Heart right ventricle (tissue), 16 donors: ENCODE measurements around the gene PUSL1. TPM values are rescaled to one million over a fixed set of nuclear protein-coding genes. Genes with fewer than 3 reads are reported as not detected.

Experiments
- ATAC-seq, 8 donors: fragments of 200-7000 bp; cut with Tn5 transposase; one replicate each; pipeline ENCODE4 v1.9.1; 2020; ENCODE audit warnings: mild to moderate bottlenecking in 8 of 8, moderate library complexity in 8 of 8, moderate number of reproducible peaks in 1 of 8
- DNase-seq, 2 donors: peaks; one replicate each; pipeline ENCODE4 v3.0.0-alpha.2; 2020
- H3K27ac ChIP-seq, 10 donors: fragments of 200-600 bp; sonication (generic) in 2 of 10; one replicate each; pipeline versions ENCODE4 v1.5.0 to v1.8.0; 2020 to 2022; ENCODE audit warnings: mild to moderate bottlenecking in 3 of 10
- H3K27me3 ChIP-seq, 7 donors: fragments of 200-600 bp; one replicate each; pipeline ENCODE4 v1.8.0; 2021 to 2022; ENCODE audit warnings: mild to moderate bottlenecking in 2 of 7
- H3K36me3 ChIP-seq, 9 donors: fragments of 200-600 bp; sonication (generic) in 1 of 9; one replicate each; pipeline versions ENCODE4 v1.5.0 to v1.8.0; 2020 to 2022; ENCODE audit warnings: mild to moderate bottlenecking in 2 of 9
- H3K4me1 ChIP-seq, 9 donors: fragments of 200-600 bp; sonication (generic) in 1 of 9; one replicate each; pipeline versions ENCODE4 v1.5.0 to v1.8.0; 2020 to 2022; ENCODE audit warnings: mild to moderate bottlenecking in 4 of 9
- H3K4me3 ChIP-seq, 10 donors: fragments of 200-600 bp; sonication (generic) in 2 of 10; one replicate each; pipeline versions ENCODE4 v1.5.0 to v1.8.0; 2020 to 2022; ENCODE audit warnings: mild to moderate bottlenecking in 7 of 10, moderate library complexity in 2 of 10
- H3K9me3 ChIP-seq, 11 donors: fragments of 200-600 bp in 10 of 11; sonication (generic) in 2 of 11; one replicate each; pipeline versions ENCODE4 v1.5.0 to v1.8.0; 2013 to 2022; ENCODE audit warnings: mild to moderate bottlenecking in 2 of 11, control low read depth in 1 of 11, moderate library complexity in 1 of 11
- WGBS, 2 donors: extraction: QIAGEN DNeasy Blood & Tissue Kit; methylation state at CpG; one replicate each; pipeline ENCODE4 v1.1.7; 2013; ENCODE audit warnings: inconsistent platforms in 1 of 2; 5-methylcytosine and 5-hydroxymethylcytosine counted together
- intact Hi-C, 10 donors: fragments of 100-400 bp; cut with DNase I; formaldehyde crosslinking; loops; one replicate each; pipeline versions ENCODE4 v1.11.1 to v1.14.2; 2022
- polyA plus RNA-seq, 2 donors: library from polyadenylated mRNA; stranded (reverse); fragments of 200-250 nt; gene quantifications; one replicate each; pipeline ENCODE4 v1.2.3, GENCODE V29; 2013
- total RNA-seq, 10 donors: library from RNA; stranded (reverse); fragmentation: NEBNext Ultra II Directional in 3 of 10; extraction: Animal tissue kit (Norgen Biotek cat#: 25700) in 3 of 10; gene quantifications; one replicate each; pipeline versions ENCODE4 v1.2.1 to v1.2.4, GENCODE V29; 2021 to 2023
- TF ChIP-seq, protein P1 (sequence below), 9 donors: fragments of 200-600 bp; sonication (generic) in 2 of 9; IDR thresholded peaks; one replicate each; pipeline versions ENCODE4 v1.5.0 to v1.8.0; 2021 to 2022; ENCODE audit warnings: antibody characterized with exemption in 9 of 9, mild to moderate bottlenecking in 5 of 9, moderate library complexity in 1 of 9
- donor health status: Arrhythmogenic right ventricular cardiomyopathy.
- donor health status: ischemic (EF 13 %, LVEDD 7.1; RV severe dilation, severe dysfunction).
- donor health status: healthy with polysubstance abuse.
- donor health status: DM: no; HTN: yes; CAD: no.
- donor health status: DM: no; HTN: no; CAD: no.
- donor health status: ischemic (EF 25% LVEDD 6.9; RV normal size, moderate dysfunction).
- donor health status: ischemic (EF 25% LVEDD 5.7; RV mildly dilated, moderate dysfunction).
- donor health status: healthy.
- donor health status: DM: yes; HTN: yes; CAD: no.
- donor health status: Ischemic cardiomyopathy.
- donor health status: ischemic (EF 35%, LVEDD 5.7; RV mildly dilated, moderate dysfunction).
- donor health status: nonischemic (EF 11% LVEDD 7.7; RV severe dilation, severe dysfunction).
- donor health status: DM: yes; HTN: yes; CAD: no.
- donor health status: PGD.
- donor health status: ischemic (EF 29% LVEDD 5.4; RV normal size, mild dysfunction).
- donor health status: nonischemic (EF 23%, LVEDD 6.1; RV moderate dilation, normal function).

Gene PUSL1
- total and polyA plus RNA-seq, 12 donors, result 5.6 to 17.8 (median 9.1) TPM

- peaks cover 19 to 65% (median 39%) of the 10 kb centered on the region in 9 donors for H3K4me1 ChIP-seq
- ATAC-seq (no peak), DNase-seq (no peak)
- H3K9me3 ChIP-seq, result no peaks in the 10 kb centered on the region
- no peak overlapping the region for H3K27ac ChIP-seq
- H3K4me3 ChIP-seq, result no peak overlapping the region
- H3K36me3 ChIP-seq, result peaks cover 0 to 32% (median 16%) of the 10 kb centered on the region in 9 donors
- H3K27me3 ChIP-seq, result no peaks in the 10 kb centered on the region
- intact Hi-C loops, result no loop called here
- 76 to 80% methylated on average over 14 to 15 of the region's 15 CpGs for WGBS, 2 donors
- TF ChIP-seq, protein P1, sequence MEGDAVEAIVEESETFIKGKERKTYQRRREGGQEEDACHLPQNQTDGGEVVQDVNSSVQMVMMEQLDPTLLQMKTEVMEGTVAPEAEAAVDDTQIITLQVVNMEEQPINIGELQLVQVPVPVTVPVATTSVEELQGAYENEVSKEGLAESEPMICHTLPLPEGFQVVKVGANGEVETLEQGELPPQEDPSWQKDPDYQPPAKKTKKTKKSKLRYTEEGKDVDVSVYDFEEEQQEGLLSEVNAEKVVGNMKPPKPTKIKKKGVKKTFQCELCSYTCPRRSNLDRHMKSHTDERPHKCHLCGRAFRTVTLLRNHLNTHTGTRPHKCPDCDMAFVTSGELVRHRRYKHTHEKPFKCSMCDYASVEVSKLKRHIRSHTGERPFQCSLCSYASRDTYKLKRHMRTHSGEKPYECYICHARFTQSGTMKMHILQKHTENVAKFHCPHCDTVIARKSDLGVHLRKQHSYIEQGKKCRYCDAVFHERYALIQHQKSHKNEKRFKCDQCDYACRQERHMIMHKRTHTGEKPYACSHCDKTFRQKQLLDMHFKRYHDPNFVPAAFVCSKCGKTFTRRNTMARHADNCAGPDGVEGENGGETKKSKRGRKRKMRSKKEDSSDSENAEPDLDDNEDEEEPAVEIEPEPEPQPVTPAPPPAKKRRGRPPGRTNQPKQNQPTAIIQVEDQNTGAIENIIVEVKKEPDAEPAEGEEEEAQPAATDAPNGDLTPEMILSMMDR (IDR thresholded peaks at IDR 0.05), result no peak
These were observed 19.9 kb downstream of the PUSL1 start for GRCh38 chr1:1328254-1328653.

GRCh38 chr1:1329304-1330210 is 21.2 kb downstream of the PUSL1 start:
- H3K27ac ChIP-seq, result no peak overlapping the region
- intact Hi-C loops, result no loop called here
- no peaks in the 10 kb centered on the region for H3K27me3 ChIP-seq
- DNase-seq (no peak), ATAC-seq (no peak)
- TF ChIP-seq, protein P1 (IDR thresholded peaks at IDR 0.05), result no peak
- no peaks in the 10 kb centered on the region for H3K9me3 ChIP-seq
- H3K36me3 ChIP-seq, result peaks cover 0 to 35% (median 16%) of the 10 kb centered on the region in 9 donors
- no peak overlapping the region for H3K4me3 ChIP-seq
- H3K4me1 ChIP-seq, result peaks cover 19 to 61% (median 36%) of the 10 kb centered on the region in 9 donors
- 89 to 91% methylated on average over 58 of the region's 58 CpGs for WGBS, 2 donors

DNA sequence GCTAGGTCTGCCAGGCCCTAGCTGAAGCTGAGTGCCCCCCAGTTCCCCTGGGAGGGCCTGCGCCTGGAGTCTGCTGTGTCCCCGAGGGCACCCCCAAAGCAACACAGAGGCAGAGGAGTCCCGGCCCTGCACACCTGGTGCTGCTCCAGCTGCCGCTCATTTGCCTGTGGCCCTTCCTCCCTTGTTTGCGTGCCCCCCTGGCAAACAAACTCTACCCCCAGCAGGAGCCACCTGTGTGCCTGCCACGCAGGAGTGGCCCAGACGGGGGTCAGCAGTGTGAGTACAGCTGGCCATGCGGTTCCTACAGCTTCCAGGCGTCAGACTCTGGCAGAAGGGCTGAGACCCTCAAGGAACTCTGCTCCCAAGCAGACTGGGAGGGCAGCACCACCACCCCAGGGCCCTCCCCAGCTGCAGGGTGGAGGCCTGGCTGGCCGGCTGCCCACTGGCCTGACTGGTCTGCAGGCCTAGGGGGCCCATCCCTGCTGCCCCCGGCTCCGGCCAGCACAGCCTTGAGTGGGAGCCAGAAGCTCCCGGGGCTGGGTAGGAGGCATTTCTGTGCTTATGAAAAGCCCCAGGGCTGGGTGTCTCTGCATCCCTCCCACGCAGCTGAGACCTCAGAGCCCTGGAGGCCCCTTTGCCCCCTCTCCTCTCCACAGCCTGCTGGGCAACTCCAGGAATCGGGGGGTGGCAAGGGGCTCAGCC is 22.1 kb downstream of the PUSL1 start:
- peaks cover 17 to 54% (median 29%) of the 10 kb centered on the region in 9 donors for H3K4me1 ChIP-seq
- H3K4me3 ChIP-seq, result no peak overlapping the region
- DNase-seq, result no peak
- 63 to 67% methylated on average over 15 of the region's 15 CpGs for WGBS, 2 donors
- ATAC-seq, result peak in 2 of 8 donors; percentile 3 to 4
- TF ChIP-seq, protein P1 (IDR thresholded peaks at IDR 0.05), result no peak
- H3K9me3 ChIP-seq, result no peaks in the 10 kb centered on the region
- H3K27me3 ChIP-seq, result no peaks in the 10 kb centered on the region
- H3K27ac ChIP-seq, result no peak overlapping the region
- peaks cover 0 to 36% (median 16%) of the 10 kb centered on the region in 9 donors for H3K36me3 ChIP-seq
- intact Hi-C loops, result no loop called here
